Activated effector memory CD4-positive, alpha-beta T cell treated with Interleukin-2 at 50 U/mL for 16 hours (primary cell): ENCODE data around the gene ORAI1.
"Not testable (repeated sequence)": the region's sequence is repeated elsewhere in the genome, so short reads cannot be mapped to it uniquely, and the experiment has no call there.

Experiments
- DNase-seq: peaks from one replicate; pipeline ENCODE4 v3.0.0-alpha.2; 2020

Gene ORAI1

GRCh38 chr12:121649819-121650353 lies 23.6 kb downstream of the ORAI1 start:
- DNase-seq: no peak

GRCh38 chr12:121651320-121651719 lies 25.0 kb downstream of the ORAI1 start:
- DNase-seq: no peak

GRCh38 chr12:121652767-121653497 lies 26.6 kb downstream of the ORAI1 start:
- no peak for DNase-seq

- no peak for DNase-seq
Measured at GRCh38 chr12:121653999-121654398, 27.7 kb downstream of the ORAI1 start.

- no peak for DNase-seq
Measured at GRCh38 chr12:121656122-121656521, 29.8 kb downstream of the ORAI1 start.

- DNase-seq: no peak
Measured at GRCh38 chr12:121657305-121658008, 31.1 kb downstream of the ORAI1 start.

- DNase-seq: not testable (repeated sequence)
Measured at GRCh38 chr12:121661353-121662105, 35.2 kb downstream of the ORAI1 start.

GRCh38 chr12:121663610-121663929 lies 37.2 kb downstream of the ORAI1 start:
- no peak for DNase-seq

- DNase-seq: not testable (repeated sequence)
Measured at GRCh38 chr12:121666829-121667228, 40.5 kb downstream of the ORAI1 start.

GRCh38 chr12:121668750-121669520 lies 42.6 kb downstream of the ORAI1 start:
- peak; percentile 29 for DNase-seq

- no peak for DNase-seq
Measured at GRCh38 chr12:121669521-121669900, 43.2 kb downstream of the ORAI1 start, which contains the start of gene MORN3. MORN3 (minus strand) TSS chr12:121669654; CDS start chr12:121669483, 171 bp downstream.

- no peak for DNase-seq
Measured at GRCh38 chr12:121673013-121673511, 46.7 kb downstream of the ORAI1 start.

GRCh38 chr12:121676190-121676589 lies 49.9 kb downstream of the ORAI1 start:
- no peak for DNase-seq

- DNase-seq: no peak
Measured at GRCh38 chr12:121678305-121678704, 52.0 kb downstream of the ORAI1 start.

- DNase-seq: no peak
Measured at GRCh38 chr12:121678716-121679300, 52.5 kb downstream of the ORAI1 start.

- DNase-seq: not testable (repeated sequence)
Measured at GRCh38 chr12:121679661-121680197, 53.4 kb downstream of the ORAI1 start.

- DNase-seq: no peak
Measured at GRCh38 chr12:121688966-121689365, 62.6 kb downstream of the ORAI1 start.

GRCh38 chr12:121689430-121689829 lies 63.1 kb downstream of the ORAI1 start:
- DNase-seq: no peak
